OCI-LY3 (cell line): ENCODE results near the gene DTNBP1.

Experiments
- H2AFZ ChIP-seq: fragments of 200-600, 300-600 bp; shearing (Covaris generic); 2 replicates; pipeline ENCODE4 v1.6.0; 2014; ENCODE audit warnings: antibody characterized with exemption, low read depth, low read length
- H3K27ac ChIP-seq: fragments of 200-600, 300-600 bp; sonication (generic); 2 replicates; pipeline ENCODE4 v1.5.1; 2014; ENCODE audit warnings: mild to moderate bottlenecking, low read length, moderate library complexity, mixed read lengths
- H3K27me3 ChIP-seq: fragments of 200-600, 300-600 bp; sonication (generic); 2 replicates; pipeline ENCODE4 v1.6.1; 2014; ENCODE audit warnings: low read depth, low read length, mixed read lengths
- H3K36me3 ChIP-seq: fragments of 200-600, 300-600 bp; sonication (generic); replicated peaks from 2 replicates; pipeline ENCODE3; 2014; ENCODE audit warnings: low read depth, low read length, mixed read lengths
- H3K4me1 ChIP-seq: fragments of 300-600, 200-600 bp; sonication (generic); 2 replicates; pipeline ENCODE4 v1.6.1; 2014; ENCODE audit warnings: low read length, mixed read lengths
- H3K4me2 ChIP-seq: fragments of 200-600, 300-600 bp; sonication (generic); 2 replicates; pipeline ENCODE4 v1.6.1; 2014; ENCODE audit warnings: low read length, mixed read lengths
- H3K4me3 ChIP-seq: fragments of 300-600, 200-600 bp; sonication (generic); 2 replicates; pipeline ENCODE4 v1.5.1; 2014; ENCODE audit warnings: antibody characterized with exemption, mild to moderate bottlenecking, low read length, moderate library complexity
- H3K79me2 ChIP-seq: fragments of 300-600, 200-600 bp; shearing (Covaris generic); 2 replicates; pipeline ENCODE4 v1.6.1; 2014; ENCODE audit warnings: mild to moderate bottlenecking, low read length, mixed read lengths
- H3K9ac ChIP-seq: fragments of 300-600, 200-600 bp; shearing (Covaris generic); 2 replicates; pipeline ENCODE4 v1.6.0; 2014; ENCODE audit warnings: mild to moderate bottlenecking, low read length, moderate library complexity
- H3K9me3 ChIP-seq: fragments of 200-600, 300-600 bp; shearing (Covaris generic); 2 replicates; pipeline ENCODE4 v1.6.1; 2014; ENCODE audit warnings: low read length, mixed read lengths; ENCODE audit not compliant: insufficient read depth
- H4K20me1 ChIP-seq: fragments of 200-600, 300-600 bp; sonication (generic); 2 replicates; pipeline ENCODE4 v1.6.1; 2016; ENCODE audit warnings: low read length, mixed read lengths; ENCODE audit not compliant: insufficient read depth
- EZH2phosphoT487 ChIP-seq: fragments of 200-600 bp; shearing (Covaris generic); IDR thresholded peaks from 2 replicates; pipeline ENCODE4 v1.6.1; 2018; ENCODE audit warnings: antibody characterized with exemption, mixed run types, low read depth
- TF ChIP-seq, protein P1 (sequence below): fragments of 200-600, 300-600 bp; sonication (generic); IDR thresholded peaks from 2 replicates; pipeline ENCODE4 v1.5.1; 2014; ENCODE audit warnings: antibody characterized with exemption, low read length, low read depth

Gene DTNBP1

DNA sequence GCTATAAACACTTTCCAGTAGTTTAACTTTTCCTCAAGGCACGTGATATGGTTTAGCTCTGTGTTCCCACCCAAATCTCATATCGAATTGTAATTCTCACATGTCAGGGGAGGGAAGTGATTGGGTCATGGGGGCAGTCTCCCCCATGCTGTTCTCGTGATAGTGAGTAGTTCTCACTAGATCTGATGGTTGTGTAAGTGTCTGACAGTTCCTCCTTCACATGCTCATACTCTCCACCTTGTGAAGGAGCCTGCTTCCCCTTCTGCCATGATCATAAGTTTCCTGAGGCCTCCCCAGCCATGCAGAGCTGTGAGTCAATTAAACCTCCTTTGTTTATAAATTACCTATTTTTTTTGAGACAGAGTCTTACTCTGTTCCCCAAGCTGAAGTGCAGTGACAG is 127.9 kb downstream of the DTNBP1 start:
- TF ChIP-seq, protein P1, sequence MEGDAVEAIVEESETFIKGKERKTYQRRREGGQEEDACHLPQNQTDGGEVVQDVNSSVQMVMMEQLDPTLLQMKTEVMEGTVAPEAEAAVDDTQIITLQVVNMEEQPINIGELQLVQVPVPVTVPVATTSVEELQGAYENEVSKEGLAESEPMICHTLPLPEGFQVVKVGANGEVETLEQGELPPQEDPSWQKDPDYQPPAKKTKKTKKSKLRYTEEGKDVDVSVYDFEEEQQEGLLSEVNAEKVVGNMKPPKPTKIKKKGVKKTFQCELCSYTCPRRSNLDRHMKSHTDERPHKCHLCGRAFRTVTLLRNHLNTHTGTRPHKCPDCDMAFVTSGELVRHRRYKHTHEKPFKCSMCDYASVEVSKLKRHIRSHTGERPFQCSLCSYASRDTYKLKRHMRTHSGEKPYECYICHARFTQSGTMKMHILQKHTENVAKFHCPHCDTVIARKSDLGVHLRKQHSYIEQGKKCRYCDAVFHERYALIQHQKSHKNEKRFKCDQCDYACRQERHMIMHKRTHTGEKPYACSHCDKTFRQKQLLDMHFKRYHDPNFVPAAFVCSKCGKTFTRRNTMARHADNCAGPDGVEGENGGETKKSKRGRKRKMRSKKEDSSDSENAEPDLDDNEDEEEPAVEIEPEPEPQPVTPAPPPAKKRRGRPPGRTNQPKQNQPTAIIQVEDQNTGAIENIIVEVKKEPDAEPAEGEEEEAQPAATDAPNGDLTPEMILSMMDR: no peak
- TF ChIP-seq EZH2phosphoT487: no peak
- H3K36me3 ChIP-seq: no peaks in the 10 kb centered on the region
- H3K4me3 ChIP-seq: no peak overlapping the region
- no peak overlapping the region for H3K4me2 ChIP-seq
- H3K79me2 ChIP-seq: no peaks in the 10 kb centered on the region
- H4K20me1 ChIP-seq: no peaks in the 10 kb centered on the region
- no peak overlapping the region for H3K9ac ChIP-seq
- H3K27ac ChIP-seq: no peak overlapping the region
- H2AFZ ChIP-seq: no peak overlapping the region
- no peaks in the 10 kb centered on the region for H3K4me1 ChIP-seq
- H3K9me3 ChIP-seq: no peaks in the 10 kb centered on the region
- H3K27me3 ChIP-seq: no peaks in the 10 kb centered on the region

DNA sequence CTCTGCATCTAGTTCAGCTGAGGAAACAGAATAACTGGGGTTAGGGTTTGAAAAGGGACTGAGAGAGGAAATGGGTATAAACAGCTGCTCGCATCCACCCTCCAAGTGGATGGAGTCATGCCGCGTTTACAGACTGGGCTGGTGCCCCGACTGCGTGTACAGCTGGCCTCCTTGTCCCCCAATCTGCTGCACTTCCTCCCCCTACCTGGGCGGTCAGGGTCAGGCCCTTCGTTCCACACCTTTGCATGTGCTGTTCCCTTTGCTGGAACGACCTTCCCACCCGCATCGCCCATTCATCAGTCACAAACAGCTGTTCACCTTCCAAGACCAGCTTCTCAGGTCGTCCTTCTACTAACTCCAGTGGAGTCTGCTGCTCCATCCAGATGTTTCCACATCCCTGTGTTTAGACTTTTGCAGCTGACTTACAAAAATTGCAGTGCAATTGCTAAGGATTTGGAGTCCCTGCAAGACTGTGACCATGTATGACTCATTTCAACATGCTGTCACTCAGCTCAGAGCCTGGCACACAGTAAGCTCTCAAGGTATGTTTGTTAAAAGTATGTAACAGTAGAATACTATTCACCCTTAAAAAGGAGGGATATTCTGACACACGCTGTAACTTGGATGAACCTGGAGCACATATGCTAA is 129.3 kb downstream of the DTNBP1 start:
- H3K27me3 ChIP-seq: no peaks in the 10 kb centered on the region
- no peak overlapping the region for H3K27ac ChIP-seq
- H3K9me3 ChIP-seq: no peaks in the 10 kb centered on the region
- TF ChIP-seq EZH2phosphoT487: no peak
- TF ChIP-seq, protein P1: no peak
- no peaks in the 10 kb centered on the region for H4K20me1 ChIP-seq
- H3K4me3 ChIP-seq: no peak overlapping the region
- H2AFZ ChIP-seq: no peak overlapping the region
- H3K9ac ChIP-seq: no peak overlapping the region
- H3K36me3 ChIP-seq: no peaks in the 10 kb centered on the region
- no peaks in the 10 kb centered on the region for H3K79me2 ChIP-seq
- no peak overlapping the region for H3K4me2 ChIP-seq
- no peaks in the 10 kb centered on the region for H3K4me1 ChIP-seq

DNA sequence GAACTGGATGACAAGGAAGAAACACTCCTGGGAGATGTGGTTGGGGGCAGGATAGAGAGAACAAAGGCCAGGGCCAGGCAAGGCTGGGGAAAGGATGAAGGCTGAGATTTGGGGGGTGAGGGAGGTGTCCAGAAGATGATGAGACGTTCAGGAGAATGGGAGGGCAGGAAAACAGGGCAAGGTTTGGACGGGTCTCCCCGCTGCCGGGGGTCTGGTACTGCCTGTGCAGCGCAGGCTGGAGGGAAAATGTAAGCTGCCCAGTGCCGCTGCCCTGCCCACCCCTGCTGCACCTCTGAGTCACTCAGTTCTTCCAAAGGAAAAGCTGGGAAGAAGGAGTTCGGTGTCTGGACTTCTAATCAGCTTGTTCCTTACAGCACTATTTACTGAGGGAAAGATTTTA is 130.9 kb downstream of the DTNBP1 start:
- Histone ChIP-seq H3K36me3 (no peaks in the 10 kb centered on the region), H3K27me3 (no peaks in the 10 kb centered on the region), H3K79me2 (no peaks in the 10 kb centered on the region), H4K20me1 (no peaks in the 10 kb centered on the region), H3K4me3 (no peak overlapping the region), H3K4me2 (no peak overlapping the region), H3K4me1 (no peaks in the 10 kb centered on the region), H3K9me3 (no peaks in the 10 kb centered on the region), H2AFZ (no peak overlapping the region), H3K27ac (no peak overlapping the region), H3K9ac (no peak overlapping the region)
- TF ChIP-seq, protein P1: no peak
- TF ChIP-seq EZH2phosphoT487: no peak

DNA sequence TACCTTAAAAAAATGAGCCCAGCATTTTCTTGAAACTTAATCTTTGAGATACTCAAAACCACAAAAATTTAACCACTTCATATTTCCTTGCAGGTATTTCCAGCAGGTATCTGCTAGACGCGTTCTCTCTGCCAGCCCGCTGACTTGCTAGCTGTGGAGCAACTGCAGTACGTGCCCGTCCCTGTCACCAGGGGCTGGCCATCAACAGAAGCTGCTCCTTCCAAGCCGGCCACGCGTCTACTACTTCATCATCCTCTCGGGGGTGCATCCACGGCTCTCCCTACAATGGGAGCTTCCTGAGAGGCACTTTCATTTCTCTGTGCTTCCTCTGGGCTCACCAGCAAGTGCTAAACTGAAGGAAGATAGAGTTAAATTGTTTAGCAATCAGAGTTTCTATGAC is 132.4 kb downstream of the DTNBP1 start:
- Histone ChIP-seq H3K27me3 (no peaks in the 10 kb centered on the region), H3K79me2 (no peaks in the 10 kb centered on the region), H3K9ac (no peak overlapping the region), H3K9me3 (no peaks in the 10 kb centered on the region), H3K36me3 (no peaks in the 10 kb centered on the region), H3K27ac (no peak overlapping the region), H3K4me2 (no peak overlapping the region), H4K20me1 (no peaks in the 10 kb centered on the region), H2AFZ (no peak overlapping the region), H3K4me1 (no peaks in the 10 kb centered on the region), H3K4me3 (no peak overlapping the region)
- TF ChIP-seq, protein P1: no peak
- TF ChIP-seq EZH2phosphoT487: no peak
